Activated B cell treated with CpG ODN at 0.5 μM for 24 hours (primary cell): ENCODE data around the gene PLAC8. TPM values are rescaled to one million over a fixed set of nuclear protein-coding genes. Genes with fewer than 3 reads are reported as not detected.

Source experiments
- ATAC-seq: fragments of 200-7000 bp; cut with Tn5 transposase; one replicate; pipeline ENCODE4 v1.10.0; 2021; ENCODE audit warnings: low read depth, mild to moderate bottlenecking, moderate library complexity
- CTCF ChIA-PET: fragments of 350-600 bp; sonication (Branson Sonifier 250); formaldehyde crosslinking; loops from one replicate; lab custom pipeline; 2021; ENCODE audit warnings: antibody characterized with exemption; lab: Charles Lee
- POLR2A ChIA-PET: fragments of 350-600 bp; sonication (Branson Sonifier 250); formaldehyde crosslinking; loops from one replicate; lab custom pipeline; 2021; ENCODE audit warnings: antibody characterized with exemption; lab: Charles Lee
- DNase-seq: peaks from one replicate; pipeline ENCODE4 v3.0.0; 2022
- H3K27ac Mint-ChIP-seq: one replicate; pipeline ENCODE4 v1.8.0; 2020; ENCODE audit warnings: mixed read lengths
- H3K27me3 Mint-ChIP-seq: one replicate; pipeline ENCODE4 v1.8.0; 2021; ENCODE audit warnings: mixed read lengths
- H3K36me3 Mint-ChIP-seq: one replicate; pipeline ENCODE4 v1.8.0; 2021; ENCODE audit warnings: low read depth, mixed read lengths
- H3K4me1 Mint-ChIP-seq: one replicate; pipeline ENCODE4 v1.8.0; 2021; ENCODE audit warnings: mixed read lengths
- H3K4me3 Mint-ChIP-seq: one replicate; pipeline ENCODE4 v1.8.0; 2020; ENCODE audit warnings: mild to moderate bottlenecking, mixed read lengths
- H3K9me3 Mint-ChIP-seq: one replicate; pipeline ENCODE4 v1.8.0; 2020; ENCODE audit warnings: mixed read lengths
- intact Hi-C: fragments of 100-400 bp; cut with micrococcal nuclease; formaldehyde crosslinking; loops from one replicate; pipeline ENCODE4 v1.15.1; 2024
- total RNA-seq: library from RNA; stranded (reverse); gene quantifications from 2 replicates; pipeline ENCODE4 v1.2.3, GENCODE V29; 2022
- TF ChIP-seq, protein P1 (sequence below): fragments of 200-600 bp; IDR thresholded peaks from one replicate; pipeline ENCODE4 v1.8.0; 2022; ENCODE audit warnings: antibody characterized with exemption, mild to moderate bottlenecking

PLAC8 gene
- total RNA-seq, 1 donor from 2014 or later: 142 TPM

DNA sequence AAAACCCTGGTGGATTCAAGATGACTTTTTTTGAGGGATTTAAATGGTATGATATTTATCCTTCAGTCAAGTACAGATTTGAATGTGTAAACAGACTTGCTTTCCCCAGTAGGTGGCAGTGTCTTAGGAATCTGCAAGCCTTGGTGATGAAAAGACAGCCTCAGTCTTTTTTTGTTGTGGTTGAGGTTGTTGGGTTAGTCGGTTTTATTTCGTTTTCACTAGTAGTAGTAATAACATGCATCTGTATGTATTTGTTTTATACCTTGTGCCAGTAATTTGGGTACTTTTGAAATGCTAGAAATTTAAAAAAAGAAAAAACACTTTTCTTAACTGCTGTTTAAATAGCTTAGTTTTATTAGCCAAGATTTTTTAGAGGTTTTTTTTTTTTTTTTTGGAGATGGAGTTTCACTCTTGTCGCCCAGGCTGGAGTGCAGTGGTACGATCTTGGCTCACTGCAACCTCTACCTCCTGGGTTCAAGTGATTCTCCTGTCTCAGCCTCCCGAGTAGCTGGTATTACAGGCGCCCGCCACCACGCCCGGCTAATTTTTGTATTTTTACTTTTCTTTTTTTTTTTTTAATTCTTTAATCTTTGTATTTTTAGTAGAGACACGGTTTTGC lies 40.3 kb downstream of the PLAC8 start:
- H3K36me3 Mint-ChIP-seq: peaks cover 53% of the 10 kb centered on the region
- TF ChIP-seq, protein P1, sequence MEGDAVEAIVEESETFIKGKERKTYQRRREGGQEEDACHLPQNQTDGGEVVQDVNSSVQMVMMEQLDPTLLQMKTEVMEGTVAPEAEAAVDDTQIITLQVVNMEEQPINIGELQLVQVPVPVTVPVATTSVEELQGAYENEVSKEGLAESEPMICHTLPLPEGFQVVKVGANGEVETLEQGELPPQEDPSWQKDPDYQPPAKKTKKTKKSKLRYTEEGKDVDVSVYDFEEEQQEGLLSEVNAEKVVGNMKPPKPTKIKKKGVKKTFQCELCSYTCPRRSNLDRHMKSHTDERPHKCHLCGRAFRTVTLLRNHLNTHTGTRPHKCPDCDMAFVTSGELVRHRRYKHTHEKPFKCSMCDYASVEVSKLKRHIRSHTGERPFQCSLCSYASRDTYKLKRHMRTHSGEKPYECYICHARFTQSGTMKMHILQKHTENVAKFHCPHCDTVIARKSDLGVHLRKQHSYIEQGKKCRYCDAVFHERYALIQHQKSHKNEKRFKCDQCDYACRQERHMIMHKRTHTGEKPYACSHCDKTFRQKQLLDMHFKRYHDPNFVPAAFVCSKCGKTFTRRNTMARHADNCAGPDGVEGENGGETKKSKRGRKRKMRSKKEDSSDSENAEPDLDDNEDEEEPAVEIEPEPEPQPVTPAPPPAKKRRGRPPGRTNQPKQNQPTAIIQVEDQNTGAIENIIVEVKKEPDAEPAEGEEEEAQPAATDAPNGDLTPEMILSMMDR: peak; percentile 52
- H3K4me1 Mint-ChIP-seq: peaks cover 26% of the 10 kb centered on the region
- H3K4me3 Mint-ChIP-seq: peak overlapping the region; percentile 53
- H3K9me3 Mint-ChIP-seq: no peaks in the 10 kb centered on the region
- H3K27me3 Mint-ChIP-seq: no peaks in the 10 kb centered on the region
- ChIA-PET POLR2A (interaction anchor here (0.6 to 3.5 kb wide), 20 partner anchors 9 to 210 kb away, joined by 3 to 26 read pairs (median 4); partner anchors contain the start of genes COPS4 and COQ2), CTCF (interaction anchor here (0.6 to 4.7 kb wide), 24 partner anchors 10 to 508 kb away, joined by 3 to 76 read pairs (median 4); partner anchors contain the start of gene COQ2)
- H3K27ac Mint-ChIP-seq: peak overlapping the region; percentile 76
- peak; percentile 81 for ATAC-seq
- intact Hi-C loops: loop anchor here (1.0 kb wide), 5 partner anchors 10 to 208 kb away; no protein-coding TSS in a partner anchor
- DNase-seq: no peak

- ChIA-PET CTCF (interaction anchor here (1.0 to 2.0 kb wide), 5 partner anchors 12 to 210 kb away, joined by 3 to 12 read pairs (median 5); no protein-coding TSS in a partner anchor), POLR2A (interaction anchor here (0.7 to 1.7 kb wide), 3 partner anchors 39 to 214 kb away, joined by 3 to 4 read pairs (median 3); partner anchors contain the start of gene COQ2)
- DNase-seq (no peak), ATAC-seq (no peak)
- no peaks in the 10 kb centered on the region for H3K27me3 Mint-ChIP-seq
- TF ChIP-seq, protein P1: no peak
- no peak overlapping the region for H3K27ac Mint-ChIP-seq
- peaks cover 67% of the 10 kb centered on the region for H3K36me3 Mint-ChIP-seq
- no peaks in the 10 kb centered on the region for H3K9me3 Mint-ChIP-seq
- intact Hi-C loops: no loop called here
- peaks cover 19% of the 10 kb centered on the region for H3K4me1 Mint-ChIP-seq
- H3K4me3 Mint-ChIP-seq: no peak overlapping the region
Measured at GRCh38 chr4:83071116-83071515, 43.4 kb downstream of the PLAC8 start.

GRCh38 chr4:83067058-83067639 lies 47.4 kb downstream of the PLAC8 start:
- TF ChIP-seq, protein P1: no peak
- H3K27ac Mint-ChIP-seq: no peak overlapping the region

GRCh38 chr4:83065266-83065665 lies 49.3 kb downstream of the PLAC8 start:
- no peak for DNase-seq
- Mint-ChIP-seq H3K27me3 (no peaks in the 10 kb centered on the region), H3K27ac (no peak overlapping the region), H3K4me3 (no peak overlapping the region), H3K9me3 (no peaks in the 10 kb centered on the region), H3K4me1 (no peaks in the 10 kb centered on the region), H3K36me3 (peaks cover 63% of the 10 kb centered on the region)
- CTCF ChIA-PET: interaction anchor here (1.0 kb wide), 1 partner anchor 10 kb away, joined by 3 read pairs; no protein-coding TSS in a partner anchor
- no peak for ATAC-seq
- TF ChIP-seq, protein P1: no peak
- intact Hi-C loops: no loop called here
- POLR2A ChIA-PET: interaction anchor here (0.6 kb wide), 1 partner anchor 199 kb away, joined by 4 read pairs; no protein-coding TSS in a partner anchor

More at GRCh38 chr4:83067058-83067639, 47.4 kb downstream of the PLAC8 start:
- ChIA-PET CTCF (interaction anchor here (0.6 kb wide), 1 partner anchor 8 kb away, joined by 3 read pairs; no protein-coding TSS in a partner anchor), POLR2A (no interaction called here)
- Mint-ChIP-seq H3K9me3 (no peaks in the 10 kb centered on the region), H3K36me3 (peaks cover 64% of the 10 kb centered on the region), H3K4me3 (no peak overlapping the region), H3K4me1 (no peaks in the 10 kb centered on the region), H3K27me3 (no peaks in the 10 kb centered on the region)
- DNase-seq: no peak
- ATAC-seq: no peak
- intact Hi-C loops: no loop called here

- TF ChIP-seq, protein P1: no peak
- ChIA-PET CTCF (interaction anchor here (0.8 to 1.1 kb wide), 2 partner anchors 198 to 219 kb away, joined by 3 read pairs; no protein-coding TSS in a partner anchor), POLR2A (no interaction called here)
- H3K9me3 Mint-ChIP-seq: no peaks in the 10 kb centered on the region
- no peak overlapping the region for H3K4me3 Mint-ChIP-seq
- H3K36me3 Mint-ChIP-seq: peaks cover 56% of the 10 kb centered on the region
- ATAC-seq (no peak), DNase-seq (no peak)
- no peaks in the 10 kb centered on the region for H3K4me1 Mint-ChIP-seq
- intact Hi-C loops: no loop called here
- no peak overlapping the region for H3K27ac Mint-ChIP-seq
- H3K27me3 Mint-ChIP-seq: no peaks in the 10 kb centered on the region
Measured at GRCh38 chr4:83062739-83063138, 51.8 kb downstream of the PLAC8 start.
